NCI-H2196 treated with DMSO at 0.1 percent for 48 hours (cell line): ENCODE measurements around the gene ING3.
A peak's percentile ranks its signal among the peaks of the same experiment; 100 is the strongest.
"Not testable (repeated sequence)": the region's sequence is repeated elsewhere in the genome, so short reads cannot be mapped to it uniquely, and the experiment has no call there.

Experiments
- DNase-seq: peaks from one replicate; lab custom pipeline; 2025; ENCODE audit not compliant: unreplicated experiment; lab: John Stamatoyannopoulos, UW

Gene ING3

GRCh38 chr7:121002048-121002756, 51.6 kb downstream of the ING3 start:
- DNase-seq = no peak

DNA sequence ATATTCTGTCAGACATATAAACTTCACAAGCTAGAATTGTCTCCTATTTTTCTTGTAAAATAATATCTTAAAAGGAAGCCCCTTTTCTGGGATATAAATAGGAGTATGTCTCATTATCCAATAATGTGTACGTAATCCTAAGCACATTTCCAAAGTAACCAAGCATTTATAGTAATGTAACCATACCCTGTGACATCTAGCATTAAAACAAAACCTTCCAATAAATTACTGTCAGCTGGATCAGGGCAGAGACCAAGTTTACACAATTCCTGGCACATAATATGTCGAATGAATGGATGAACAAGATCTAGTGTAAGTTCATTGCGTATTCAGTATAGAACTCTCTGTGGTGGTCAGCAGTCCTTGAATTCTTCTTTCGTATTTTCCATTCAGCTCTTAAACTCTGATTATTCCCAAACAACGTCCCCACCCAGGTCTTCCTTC, 52.2 kb downstream of the ING3 start:
- no peak for DNase-seq

GRCh38 chr7:121003986-121004685, 53.6 kb downstream of the ING3 start:
- DNase-seq = peak; percentile 63

DNA sequence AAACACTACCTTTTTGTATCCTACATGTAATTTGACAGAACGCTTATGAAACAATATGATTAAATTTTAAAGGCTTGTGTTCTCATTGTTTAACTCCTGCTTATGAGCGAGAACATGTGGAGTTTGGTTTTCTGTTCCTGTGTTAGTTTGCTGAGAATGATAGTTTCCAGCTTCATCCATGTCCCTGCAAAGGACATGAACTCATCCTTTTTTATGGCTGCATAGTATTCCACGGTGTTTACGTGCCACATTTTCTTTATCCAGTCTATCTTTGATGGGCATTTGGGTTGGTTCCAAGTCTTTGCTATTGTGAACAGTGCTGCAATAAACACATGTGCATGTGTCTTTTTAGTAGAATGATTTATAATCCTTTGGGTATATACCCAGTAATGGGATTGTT, 54.5 kb downstream of the ING3 start:
- DNase-seq = not testable (repeated sequence)

- no peak for DNase-seq
These were observed 55.5 kb downstream of the ING3 start for GRCh38 chr7:121005996-121006584.

DNA sequence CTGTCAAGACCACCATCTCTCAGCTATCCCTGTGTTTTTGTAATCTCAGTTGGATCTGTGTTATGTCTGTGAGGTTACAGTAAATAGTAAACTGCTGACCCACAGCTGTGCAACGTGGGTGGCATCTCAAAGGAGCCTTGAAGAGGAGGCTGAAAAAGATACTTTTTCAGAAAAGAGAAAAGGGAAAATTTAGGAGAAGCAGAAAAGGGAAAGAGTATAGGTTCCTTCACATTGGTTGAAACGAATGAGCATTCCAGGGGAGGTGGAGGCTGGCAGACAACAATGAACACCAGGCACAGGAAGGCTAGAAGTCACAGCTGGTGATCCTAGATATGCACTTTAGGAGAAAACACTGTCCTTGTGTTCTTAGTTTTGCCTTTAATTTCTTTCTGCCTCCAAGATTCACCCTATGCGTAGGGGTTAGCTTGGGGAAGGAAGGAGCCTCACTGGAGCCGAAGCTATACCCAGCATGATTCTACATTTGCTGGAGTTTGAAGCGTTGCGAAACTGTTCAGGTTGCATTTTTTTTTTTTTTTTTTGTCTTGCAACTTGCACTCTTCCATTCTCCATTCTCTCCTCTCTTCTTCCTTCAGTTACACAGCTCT, 56.2 kb downstream of the ING3 start:
- no peak for DNase-seq

DNA sequence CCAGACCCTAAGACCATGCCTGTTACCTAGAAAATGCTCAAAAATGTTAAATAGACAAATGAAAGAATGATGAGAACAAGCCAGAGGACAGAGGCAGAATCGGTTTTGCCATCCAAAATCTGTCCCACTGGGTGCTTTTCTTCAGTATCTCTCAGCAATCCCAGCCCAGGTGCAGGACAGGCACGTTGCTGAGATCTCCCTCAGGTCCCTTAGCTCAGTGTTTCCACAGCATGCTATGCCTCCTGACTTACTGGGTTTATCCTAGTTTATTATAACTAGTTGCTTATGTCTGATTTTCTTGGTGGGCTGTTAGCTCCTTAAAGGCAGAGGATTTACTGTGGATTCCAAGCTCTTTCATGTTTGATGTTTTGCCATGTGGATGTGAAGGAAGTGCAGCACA, 58.2 kb downstream of the ING3 start:
- DNase-seq = no peak

GRCh38 chr7:121011401-121011800, 60.8 kb downstream of the ING3 start:
- DNase-seq = no peak

DNA sequence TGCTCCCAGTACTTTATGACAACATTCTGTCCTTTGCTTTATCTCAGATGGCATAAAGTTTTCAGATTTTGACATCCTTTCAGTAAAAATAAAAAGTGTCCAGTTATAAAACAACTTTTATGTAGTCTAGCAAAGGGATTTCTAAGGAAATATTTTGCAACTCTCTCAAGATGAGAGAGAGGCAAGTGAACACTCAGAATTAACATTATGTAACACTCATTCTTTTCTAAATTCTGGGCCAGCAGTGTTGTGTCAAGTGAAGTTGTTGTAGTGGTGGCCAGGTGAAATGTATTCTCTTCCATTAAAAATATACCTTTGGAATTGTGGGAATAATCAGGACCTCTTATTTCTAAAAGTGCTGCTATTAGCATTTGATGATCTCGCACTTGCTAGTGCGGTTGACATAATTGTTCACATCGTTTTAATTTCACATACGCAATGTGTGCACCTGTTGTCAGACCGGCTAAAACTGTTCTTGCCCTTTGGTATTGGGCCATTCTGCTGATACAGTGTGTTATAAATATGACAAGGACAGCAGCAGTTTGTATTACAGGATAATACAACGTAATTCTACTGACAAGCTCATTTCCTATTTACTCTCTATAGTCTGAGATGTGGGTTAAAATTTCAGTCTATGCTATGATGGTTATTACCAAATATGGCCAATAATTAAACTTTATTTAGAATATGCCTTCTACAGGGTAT, 61.7 kb downstream of the ING3 start:
- DNase-seq = no peak

DNA sequence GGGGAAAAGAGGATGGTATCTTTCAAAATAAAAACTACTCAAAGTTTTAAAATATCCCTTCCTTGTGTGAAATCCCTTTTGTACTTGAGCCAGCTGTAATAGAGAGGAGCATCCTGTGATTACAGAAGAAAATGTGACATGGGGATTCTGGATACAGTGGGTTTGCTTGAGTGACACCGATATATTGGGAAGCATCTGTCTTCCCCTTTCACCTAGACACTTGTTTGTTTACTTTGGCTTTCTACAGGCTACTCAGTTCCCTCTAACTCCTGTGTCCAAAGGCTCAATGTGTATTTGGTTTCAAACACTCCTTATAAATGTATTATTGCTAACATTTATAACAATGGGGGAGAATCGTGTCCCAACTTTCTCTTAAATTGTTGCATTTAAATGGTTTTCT, 62.3 kb downstream of the ING3 start:
- no peak for DNase-seq

- DNase-seq = no peak
These were observed 65.0 kb downstream of the ING3 start for GRCh38 chr7:121015560-121015959.

DNA sequence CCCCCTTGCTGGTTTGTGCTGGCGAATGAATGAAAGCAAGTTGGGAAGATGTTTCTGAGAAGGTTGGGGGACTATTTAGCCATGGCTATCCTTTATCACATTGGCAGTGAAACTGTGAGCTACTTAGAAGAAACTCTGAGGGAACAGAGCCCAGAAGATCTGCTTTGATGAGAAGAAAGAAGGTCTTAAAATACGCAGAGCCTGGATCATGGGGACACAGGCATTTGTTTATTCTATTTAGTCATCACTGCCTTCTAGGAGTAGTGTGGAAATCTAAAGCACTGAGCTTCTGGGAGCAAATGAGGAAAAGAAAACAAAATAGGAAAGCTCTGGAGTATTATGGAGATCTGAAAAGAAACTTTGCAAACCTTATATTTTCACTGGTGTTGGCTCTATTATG, 66.4 kb downstream of the ING3 start:
- DNase-seq = no peak

DNA sequence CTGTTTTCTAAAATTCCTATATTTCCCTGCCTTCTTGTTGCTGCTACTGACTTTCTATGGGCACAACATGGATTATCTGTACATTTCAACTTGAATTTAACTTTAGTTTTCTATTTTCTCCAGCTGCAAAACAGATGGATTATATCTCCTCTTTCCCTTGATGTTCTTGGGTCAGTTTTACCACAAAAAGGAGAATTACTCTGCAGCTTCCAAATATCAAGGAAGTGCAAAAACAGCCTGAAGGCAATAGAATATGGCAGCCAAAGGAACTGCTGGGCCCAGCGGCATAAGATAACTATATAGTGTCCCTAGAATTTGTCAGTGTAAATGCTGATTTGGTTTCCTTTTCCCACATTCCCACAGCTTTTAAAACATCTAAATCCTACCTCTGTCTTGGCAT, 67.0 kb downstream of the ING3 start:
- DNase-seq = no peak

DNA sequence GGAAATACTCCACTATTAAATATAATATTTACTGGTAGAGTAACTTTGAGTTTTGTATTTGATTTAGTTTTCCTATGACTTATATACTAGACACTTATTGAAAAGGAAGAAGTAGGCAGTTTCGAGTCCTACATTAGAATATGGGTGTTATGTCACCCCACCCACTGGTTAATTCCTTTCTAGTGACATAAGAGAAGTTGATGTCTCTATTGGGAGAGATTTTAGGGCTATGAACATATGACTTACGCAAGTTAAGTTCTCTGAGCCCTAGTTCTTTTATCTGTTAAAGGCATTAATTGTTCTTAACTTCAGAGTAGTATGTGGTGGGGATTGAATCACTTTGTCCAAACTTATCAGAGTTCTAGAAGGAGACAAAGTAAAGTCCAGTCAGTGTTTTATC, 68.4 kb downstream of the ING3 start:
- no peak for DNase-seq

DNA sequence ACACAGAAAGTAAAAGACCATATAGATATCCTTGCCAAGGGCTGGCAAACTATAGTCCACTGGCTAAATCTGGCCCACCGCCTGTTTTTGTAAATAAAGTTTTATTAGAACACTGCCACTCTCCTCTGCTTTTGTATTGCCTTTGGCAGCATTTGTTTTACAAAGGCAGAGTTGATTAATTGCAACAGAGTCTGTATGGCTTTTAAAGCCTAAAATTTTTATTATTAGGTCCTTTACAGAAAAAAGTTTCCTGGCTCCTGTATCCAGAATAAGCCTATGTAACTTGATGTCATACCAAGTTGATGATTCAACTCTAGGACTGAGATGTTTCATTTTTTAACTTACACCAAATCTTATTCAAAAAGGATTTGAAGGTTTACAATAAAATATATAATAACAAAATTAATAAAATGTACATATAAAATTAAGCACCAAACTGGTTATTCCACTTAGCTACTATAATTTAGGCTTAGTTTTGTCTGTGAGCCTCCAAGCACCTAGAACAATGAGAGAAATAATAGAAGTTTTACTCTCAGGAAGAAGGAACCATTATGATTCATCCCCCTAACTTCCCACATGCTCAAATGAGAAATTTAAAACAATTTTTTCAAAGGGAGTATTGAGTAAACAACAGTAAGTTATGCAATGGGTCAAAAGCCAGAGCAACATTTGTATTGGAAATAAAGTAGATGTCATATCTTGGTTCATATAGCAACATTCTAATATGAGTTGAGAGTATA, 69.8 kb downstream of the ING3 start:
- DNase-seq = no peak

DNA sequence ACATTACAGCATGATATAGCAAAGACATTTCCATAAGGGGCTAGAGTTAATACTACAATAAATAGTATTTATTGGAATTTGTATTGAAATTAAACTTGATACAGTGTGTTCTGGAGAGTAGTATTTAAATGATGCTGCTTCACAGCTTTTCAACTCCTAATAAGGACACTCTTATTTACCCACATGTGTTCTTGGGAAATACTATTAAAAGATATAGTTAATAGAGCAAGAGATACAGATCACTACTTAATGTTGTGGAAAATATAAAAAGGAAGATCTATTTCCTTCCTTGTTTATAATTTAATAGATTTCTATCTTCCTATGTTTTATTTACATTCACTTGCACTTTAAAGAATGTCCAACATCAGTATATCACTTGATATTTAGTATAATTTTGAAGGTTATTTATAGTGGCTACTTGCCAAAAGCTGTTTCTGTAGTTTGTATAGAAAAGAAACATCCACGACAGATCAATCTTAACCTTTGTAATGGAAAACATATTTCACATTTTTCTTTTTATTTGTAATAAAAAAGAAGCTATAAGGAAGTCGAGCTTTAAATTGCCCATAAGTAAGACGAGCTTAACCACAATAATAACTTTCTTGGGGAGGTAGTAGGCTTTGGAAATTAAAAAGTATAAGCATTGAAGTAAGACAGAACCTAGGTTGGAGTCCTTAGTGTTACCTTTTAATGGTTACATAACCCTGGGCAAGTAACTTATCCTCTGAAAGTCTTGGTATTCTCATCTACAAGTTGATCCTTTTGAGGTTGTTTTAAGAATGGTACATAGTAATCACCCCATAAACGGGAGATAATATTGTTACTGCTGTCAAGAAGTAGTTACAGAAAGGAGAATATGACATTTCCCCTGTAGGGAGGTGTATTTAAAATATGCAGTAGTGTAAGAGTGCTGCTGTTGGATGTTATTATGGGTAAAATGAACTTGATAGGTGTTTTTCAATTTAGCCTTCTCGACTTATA, 70.7 kb downstream of the ING3 start:
- no peak for DNase-seq

DNA sequence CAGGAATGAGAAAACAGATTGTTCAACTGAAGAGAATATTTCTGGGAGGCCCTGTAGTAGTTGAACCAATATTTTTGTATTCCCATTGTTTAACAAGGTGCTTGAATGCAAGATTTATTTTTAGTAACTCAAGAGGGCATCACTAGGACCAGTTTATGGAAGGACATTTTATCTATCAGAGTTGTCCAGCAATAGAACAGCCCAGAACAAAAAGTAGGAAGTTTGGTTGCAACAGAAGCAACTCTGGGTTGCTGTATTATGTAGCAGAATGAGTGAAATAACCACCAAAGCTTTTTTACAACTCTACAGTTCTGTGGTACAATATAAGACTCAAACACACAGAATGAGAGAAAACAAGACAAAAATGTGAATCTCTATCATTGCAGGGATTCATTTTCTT, 72.6 kb downstream of the ING3 start:
- no peak for DNase-seq

DNA sequence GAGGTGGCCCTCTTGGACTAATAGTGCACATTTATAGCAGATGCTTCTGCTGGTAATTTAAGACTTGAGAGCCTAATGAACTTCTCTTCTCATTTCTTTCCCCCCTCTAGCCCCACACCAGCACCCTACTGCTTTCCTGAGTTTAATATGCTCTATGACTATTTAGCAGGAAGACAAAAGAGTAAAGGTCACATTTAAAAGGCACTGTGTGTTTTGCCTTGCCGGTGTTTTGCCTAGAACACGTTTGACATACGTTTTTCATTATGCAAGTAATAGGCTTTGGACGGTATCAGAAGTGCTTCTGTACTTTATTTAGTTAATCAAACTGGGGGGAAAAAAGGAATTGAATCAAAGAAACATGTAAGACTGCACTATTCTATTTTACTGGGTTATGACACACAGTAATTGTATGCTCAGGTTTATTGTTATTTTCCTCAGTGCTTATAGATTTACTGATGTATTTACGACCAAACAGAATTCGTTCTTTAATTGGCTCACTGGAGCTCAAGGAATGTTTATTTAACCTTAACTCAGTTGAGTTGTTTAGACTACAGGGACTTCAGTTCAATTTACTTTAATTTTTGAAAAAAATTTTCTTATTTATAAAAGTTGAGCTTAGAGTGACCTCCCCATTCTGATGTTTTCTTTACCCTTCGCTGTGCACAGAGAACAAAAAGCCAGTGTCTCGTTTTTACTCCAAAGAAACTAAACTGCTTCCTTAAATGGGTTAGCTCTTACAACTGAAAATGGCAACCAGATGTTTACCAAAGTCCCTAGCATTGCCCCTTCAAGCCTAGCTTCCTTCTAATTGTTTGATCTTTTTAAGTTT, 73.3 kb downstream of the ING3 start:
- no peak for DNase-seq

- no peak for DNase-seq
These were observed 74.0 kb downstream of the ING3 start for GRCh38 chr7:121024611-121025010.
